K562 (cell line): ENCODE data around the gene CRABP2. TPM values are rescaled to one million over a fixed set of nuclear protein-coding genes. Genes with fewer than 3 reads are reported as not detected.
A peak's percentile ranks its signal among the peaks of the same experiment; 100 is the strongest.

Source experiments
- CC2D1A ChIP-seq: fragments of 450-650 bp; IDR thresholded peaks from 2 replicates; pipeline ENCODE4 v1.6.1; 2017; ENCODE audit warnings: mild to moderate bottlenecking
- GABPA ChIP-seq: fragments of 200-800 bp; sonication (Bioruptor generic); conservative IDR thresholded peaks from 2 replicates; pipeline ENCODE4 v1.6.1; 2016; ENCODE audit warnings: low read depth, missing genetic modification characterization, missing compliant biosample characterization
- GABPB1 ChIP-seq: sonication (generic); formaldehyde crosslinking; IDR thresholded peaks from 2 replicates; pipeline ENCODE4 v1.8.0; 2022; ENCODE audit warnings: mild to moderate bottlenecking, missing genetic modification reagents
- HLTF ChIP-seq: fragments of 450-650 bp; IDR thresholded peaks from 2 replicates; pipeline ENCODE4 v1.6.1; 2016
- HOXB6 ChIP-seq: fragments of 250-450 bp; sonication (Bioruptor Pico); IDR thresholded peaks from 2 replicates; pipeline ENCODE4 v1.5.1; 2022; ENCODE audit warnings: mild to moderate bottlenecking, borderline replicate concordance
- LEF1 ChIP-seq: fragments of 450-650 bp; IDR thresholded peaks from 2 replicates; pipeline ENCODE4 v1.6.1; 2016; ENCODE audit warnings: mild to moderate bottlenecking
- MAFF ChIP-seq: IDR thresholded peaks from 2 replicates; pipeline ENCODE4 v1.6.1; 2012; ENCODE audit warnings: low read length, improper control_type of control experiment
- MAZ ChIP-seq, 2 experiments: fragments of 450-650 bp in 1 of 2; sonication (generic) in 1 of 2; formaldehyde crosslinking; IDR thresholded peaks in 1 of 2; conservative IDR thresholded peaks in 1 of 2; 2 replicates each; pipeline versions ENCODE4 v1.4.0 to v1.5.0; 2020; ENCODE audit warnings: mild to moderate bottlenecking in 1 of 2, missing genetic modification reagents in 1 of 2
- SREBF2 ChIP-seq: sonication (generic); formaldehyde crosslinking; IDR thresholded peaks from 2 replicates; pipeline ENCODE4 v1.4.0; 2020; ENCODE audit warnings: mild to moderate bottlenecking, missing genetic modification reagents
- TAF15 ChIP-seq: fragments of 200-400 bp; formaldehyde crosslinking; IDR thresholded peaks from 2 replicates; pipeline ENCODE4 v1.6.1; 2017; ENCODE audit warnings: mild to moderate bottlenecking, low read depth, low read length, moderate library complexity
- ZNF124 ChIP-seq: sonication (generic); formaldehyde crosslinking; IDR thresholded peaks from 2 replicates; pipeline ENCODE4 v1.8.1; 2022; ENCODE audit warnings: missing genetic modification reagents
- ZNF217 ChIP-seq: sonication (generic); formaldehyde crosslinking; IDR thresholded peaks from 2 replicates; pipeline ENCODE4 v1.8.0; 2022; ENCODE audit warnings: mild to moderate bottlenecking, missing genetic modification reagents
- ZNF311 ChIP-seq: fragments of 250-450 bp; sonication (Bioruptor Pico); IDR thresholded peaks from 2 replicates; pipeline ENCODE4 v1.4.0; 2020; ENCODE audit warnings: mild to moderate bottlenecking, moderate library complexity
- ZNF444 ChIP-seq: fragments of 250-450 bp; sonication (Bioruptor Pico); IDR thresholded peaks from 2 replicates; pipeline ENCODE4 v1.4.0; 2020; ENCODE audit warnings: mild to moderate bottlenecking, moderate library complexity
- polyA plus RNA-seq, 8 experiments: library from polyadenylated mRNA; depleted of rRNA in 4 of 8; stranded (reverse) in 5 of 8; unstranded in 3 of 8; fragments of >200 nt; fragmentation: Nextera tagmentation in 2 of 8; fragmentation: Illumina TruSeq in 1 of 8; extraction: Ambion mirVana in 2 of 8; extraction: Trizol in 1 of 8; gene quantifications; 2 replicates each; pipeline versions ENCODE4 v1.2.1 to v1.2.3, GENCODE V29; 2011 to 2014; ENCODE audit warnings: inconsistent platforms in 1 of 8, missing spikeins in 1 of 8
- total RNA-seq, 7 experiments: library from RNA; depleted of rRNA in 6 of 7; stranded (reverse); fragments of >200 nt in 6 of 7; fragmentation: Illumina TruSeq in 2 of 7; extraction: Trizol in 2 of 7; gene quantifications; 2 replicates each; pipeline versions ENCODE4 v1.2.1 to v1.2.3, GENCODE V29; 2011 to 2021; ENCODE audit warnings: low replicate concordance in 1 of 7
- TF ChIP-seq, protein P1 (sequence below): sonication (generic); formaldehyde crosslinking; IDR thresholded peaks from 2 replicates; pipeline ENCODE4 v1.8.1; 2023; ENCODE audit warnings: missing genetic modification reagents, mild to moderate bottlenecking, borderline replicate concordance
- TF ChIP-seq, protein P2 (sequence below): fragments of 450-650 bp; IDR thresholded peaks from 2 replicates; pipeline ENCODE4 v1.7.0; 2016; ENCODE audit warnings: borderline replicate concordance
- TF ChIP-seq, protein P3 (sequence below): fragments of 250-450 bp; sonication (Bioruptor Pico); IDR thresholded peaks from 2 replicates; pipeline ENCODE4 v1.4.0; 2020

Gene CRABP2
- total and polyA plus RNA-seq, 9 of the 15 experiments (the other 6 are each of a cell fraction or from before 2014, with no cell fraction given), result 0.30 to 2.5 (median 0.82) TPM

DNA sequence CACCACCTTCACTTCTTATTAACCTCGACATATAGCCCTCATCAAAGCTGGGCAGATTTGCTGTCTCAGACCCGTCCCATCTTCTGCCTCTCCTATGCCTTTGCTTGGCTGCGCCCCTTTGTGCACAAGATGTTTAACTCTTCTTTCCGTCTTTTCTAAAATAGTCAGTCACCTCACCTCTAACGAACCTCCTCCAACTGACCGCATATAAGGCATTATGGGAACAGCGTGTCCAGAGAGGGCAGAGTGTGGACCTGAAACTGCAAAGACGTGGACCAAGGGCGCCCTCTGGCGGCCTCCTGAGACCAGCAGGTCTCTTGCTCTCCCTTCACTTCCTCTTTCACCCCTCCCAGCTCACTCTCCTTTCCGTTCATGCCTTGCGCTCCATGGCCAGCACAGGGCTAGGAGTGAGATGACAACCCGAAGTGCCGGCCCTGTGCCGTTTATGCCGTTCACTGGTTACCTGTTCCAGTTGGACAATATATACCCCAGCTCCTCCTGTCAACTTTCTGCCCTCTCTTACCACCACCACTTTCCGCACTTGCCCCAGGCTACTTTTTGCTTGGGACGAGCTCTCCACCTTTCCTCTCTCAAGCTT, 20.4 kb upstream of the CRABP2 start (continued):
- TF ChIP-seq, protein P1, sequence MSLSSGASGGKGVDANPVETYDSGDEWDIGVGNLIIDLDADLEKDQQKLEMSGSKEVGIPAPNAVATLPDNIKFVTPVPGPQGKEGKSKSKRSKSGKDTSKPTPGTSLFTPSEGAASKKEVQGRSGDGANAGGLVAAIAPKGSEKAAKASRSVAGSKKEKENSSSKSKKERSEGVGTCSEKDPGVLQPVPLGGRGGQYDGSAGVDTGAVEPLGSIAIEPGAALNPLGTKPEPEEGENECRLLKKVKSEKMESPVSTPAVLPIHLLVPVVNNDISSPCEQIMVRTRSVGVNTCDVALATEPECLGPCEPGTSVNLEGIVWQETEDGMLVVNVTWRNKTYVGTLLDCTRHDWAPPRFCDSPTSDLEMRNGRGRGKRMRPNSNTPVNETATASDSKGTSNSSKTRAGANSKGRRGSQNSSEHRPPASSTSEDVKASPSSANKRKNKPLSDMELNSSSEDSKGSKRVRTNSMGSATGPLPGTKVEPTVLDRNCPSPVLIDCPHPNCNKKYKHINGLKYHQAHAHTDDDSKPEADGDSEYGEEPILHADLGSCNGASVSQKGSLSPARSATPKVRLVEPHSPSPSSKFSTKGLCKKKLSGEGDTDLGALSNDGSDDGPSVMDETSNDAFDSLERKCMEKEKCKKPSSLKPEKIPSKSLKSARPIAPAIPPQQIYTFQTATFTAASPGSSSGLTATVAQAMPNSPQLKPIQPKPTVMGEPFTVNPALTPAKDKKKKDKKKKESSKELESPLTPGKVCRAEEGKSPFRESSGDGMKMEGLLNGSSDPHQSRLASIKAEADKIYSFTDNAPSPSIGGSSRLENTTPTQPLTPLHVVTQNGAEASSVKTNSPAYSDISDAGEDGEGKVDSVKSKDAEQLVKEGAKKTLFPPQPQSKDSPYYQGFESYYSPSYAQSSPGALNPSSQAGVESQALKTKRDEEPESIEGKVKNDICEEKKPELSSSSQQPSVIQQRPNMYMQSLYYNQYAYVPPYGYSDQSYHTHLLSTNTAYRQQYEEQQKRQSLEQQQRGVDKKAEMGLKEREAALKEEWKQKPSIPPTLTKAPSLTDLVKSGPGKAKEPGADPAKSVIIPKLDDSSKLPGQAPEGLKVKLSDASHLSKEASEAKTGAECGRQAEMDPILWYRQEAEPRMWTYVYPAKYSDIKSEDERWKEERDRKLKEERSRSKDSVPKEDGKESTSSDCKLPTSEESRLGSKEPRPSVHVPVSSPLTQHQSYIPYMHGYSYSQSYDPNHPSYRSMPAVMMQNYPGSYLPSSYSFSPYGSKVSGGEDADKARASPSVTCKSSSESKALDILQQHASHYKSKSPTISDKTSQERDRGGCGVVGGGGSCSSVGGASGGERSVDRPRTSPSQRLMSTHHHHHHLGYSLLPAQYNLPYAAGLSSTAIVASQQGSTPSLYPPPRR (CRISPR knock-in tag), result no peak
- TF ChIP-seq MAFF (no peak), LEF1 (no peak), ZNF311 (CRISPR knock-in tag) (no peak), ZNF217 (CRISPR knock-in tag) (no peak), ZNF444 (no peak), SREBF2 (CRISPR knock-in tag) (no peak), GABPB1 (CRISPR knock-in tag) (peak; percentile 75), ZNF124 (no peak), GABPA (tag) (peak; percentile 67), HLTF (no peak), MAZ (CRISPR knock-in tag; conservative IDR thresholded peaks at IDR 0.05 in 1 of 2, IDR thresholded peaks at IDR 0.05 in 1 of 2) (peak; percentile 77 to 93), CC2D1A (peak; percentile 79), TAF15 (no peak), HOXB6 (CRISPR knock-in tag) (no peak)
- TF ChIP-seq, protein P2, sequence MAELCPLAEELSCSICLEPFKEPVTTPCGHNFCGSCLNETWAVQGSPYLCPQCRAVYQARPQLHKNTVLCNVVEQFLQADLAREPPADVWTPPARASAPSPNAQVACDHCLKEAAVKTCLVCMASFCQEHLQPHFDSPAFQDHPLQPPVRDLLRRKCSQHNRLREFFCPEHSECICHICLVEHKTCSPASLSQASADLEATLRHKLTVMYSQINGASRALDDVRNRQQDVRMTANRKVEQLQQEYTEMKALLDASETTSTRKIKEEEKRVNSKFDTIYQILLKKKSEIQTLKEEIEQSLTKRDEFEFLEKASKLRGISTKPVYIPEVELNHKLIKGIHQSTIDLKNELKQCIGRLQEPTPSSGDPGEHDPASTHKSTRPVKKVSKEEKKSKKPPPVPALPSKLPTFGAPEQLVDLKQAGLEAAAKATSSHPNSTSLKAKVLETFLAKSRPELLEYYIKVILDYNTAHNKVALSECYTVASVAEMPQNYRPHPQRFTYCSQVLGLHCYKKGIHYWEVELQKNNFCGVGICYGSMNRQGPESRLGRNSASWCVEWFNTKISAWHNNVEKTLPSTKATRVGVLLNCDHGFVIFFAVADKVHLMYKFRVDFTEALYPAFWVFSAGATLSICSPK, result no peak
- TF ChIP-seq, protein P3, sequence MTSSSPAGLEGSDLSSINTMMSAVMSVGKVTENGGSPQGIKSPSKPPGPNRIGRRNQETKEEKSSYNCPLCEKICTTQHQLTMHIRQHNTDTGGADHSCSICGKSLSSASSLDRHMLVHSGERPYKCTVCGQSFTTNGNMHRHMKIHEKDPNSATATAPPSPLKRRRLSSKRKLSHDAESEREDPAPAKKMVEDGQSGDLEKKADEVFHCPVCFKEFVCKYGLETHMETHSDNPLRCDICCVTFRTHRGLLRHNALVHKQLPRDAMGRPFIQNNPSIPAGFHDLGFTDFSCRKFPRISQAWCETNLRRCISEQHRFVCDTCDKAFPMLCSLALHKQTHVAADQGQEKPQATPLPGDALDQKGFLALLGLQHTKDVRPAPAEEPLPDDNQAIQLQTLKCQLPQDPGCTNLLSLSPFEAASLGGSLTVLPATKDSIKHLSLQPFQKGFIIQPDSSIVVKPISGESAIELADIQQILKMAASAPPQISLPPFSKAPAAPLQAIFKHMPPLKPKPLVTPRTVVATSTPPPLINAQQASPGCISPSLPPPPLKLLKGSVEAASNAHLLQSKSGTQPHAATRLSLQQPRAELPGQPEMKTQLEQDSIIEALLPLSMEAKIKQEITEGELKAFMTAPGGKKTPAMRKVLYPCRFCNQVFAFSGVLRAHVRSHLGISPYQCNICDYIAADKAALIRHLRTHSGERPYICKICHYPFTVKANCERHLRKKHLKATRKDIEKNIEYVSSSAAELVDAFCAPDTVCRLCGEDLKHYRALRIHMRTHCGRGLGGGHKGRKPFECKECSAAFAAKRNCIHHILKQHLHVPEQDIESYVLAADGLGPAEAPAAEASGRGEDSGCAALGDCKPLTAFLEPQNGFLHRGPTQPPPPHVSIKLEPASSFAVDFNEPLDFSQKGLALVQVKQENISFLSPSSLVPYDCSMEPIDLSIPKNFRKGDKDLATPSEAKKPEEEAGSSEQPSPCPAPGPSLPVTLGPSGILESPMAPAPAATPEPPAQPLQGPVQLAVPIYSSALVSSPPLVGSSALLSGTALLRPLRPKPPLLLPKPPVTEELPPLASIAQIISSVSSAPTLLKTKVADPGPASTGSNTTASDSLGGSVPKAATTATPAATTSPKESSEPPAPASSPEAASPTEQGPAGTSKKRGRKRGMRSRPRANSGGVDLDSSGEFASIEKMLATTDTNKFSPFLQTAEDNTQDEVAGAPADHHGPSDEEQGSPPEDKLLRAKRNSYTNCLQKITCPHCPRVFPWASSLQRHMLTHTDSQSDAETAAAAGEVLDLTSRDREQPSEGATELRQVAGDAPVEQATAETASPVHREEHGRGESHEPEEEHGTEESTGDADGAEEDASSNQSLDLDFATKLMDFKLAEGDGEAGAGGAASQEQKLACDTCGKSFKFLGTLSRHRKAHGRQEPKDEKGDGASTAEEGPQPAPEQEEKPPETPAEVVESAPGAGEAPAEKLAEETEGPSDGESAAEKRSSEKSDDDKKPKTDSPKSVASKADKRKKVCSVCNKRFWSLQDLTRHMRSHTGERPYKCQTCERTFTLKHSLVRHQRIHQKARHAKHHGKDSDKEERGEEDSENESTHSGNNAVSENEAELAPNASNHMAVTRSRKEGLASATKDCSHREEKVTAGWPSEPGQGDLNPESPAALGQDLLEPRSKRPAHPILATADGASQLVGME, result no peak
